Psoas muscle (tissue), 8 donors: ENCODE results near the gene CFAP100. TPM values are rescaled to one million over a fixed set of nuclear protein-coding genes. Genes with fewer than 3 reads are reported as not detected.
A peak's percentile ranks its signal among the peaks of the same experiment; 100 is the strongest.

Source experiments
- ATAC-seq, 4 donors: fragments of 200-7000 bp; cut with Tn5 transposase; one replicate each; pipeline ENCODE4 v1.9.1; 2020; ENCODE audit warnings: moderate library complexity in 3 of 4, mild to moderate bottlenecking in 2 of 4
- DNase-seq, 2 donors: peaks; one replicate each; pipeline ENCODE4 v3.0.0-alpha.2; 2020
- H3K27ac ChIP-seq: fragments of 200-600 bp; one replicate; pipeline ENCODE4 v1.8.0; 2022
- H3K27me3 ChIP-seq, 3 donors: fragments of 200-600 bp in 1 of 3; one replicate each; pipeline versions ENCODE4 v1.6.1 to v1.8.0; 2013 to 2022; ENCODE audit warnings: low read length in 2 of 3, mild to moderate bottlenecking in 2 of 3, moderate library complexity in 1 of 3; ENCODE audit not compliant: insufficient read depth in 3 of 3
- H3K36me3 ChIP-seq, 2 donors: fragments of 200-600 bp in 1 of 2; one replicate each; pipeline versions ENCODE4 v1.6.1 to v1.8.0; 2013 to 2022; ENCODE audit warnings: low read depth in 1 of 2, mild to moderate bottlenecking in 1 of 2, moderate library complexity in 1 of 2; ENCODE audit not compliant: insufficient read depth in 1 of 2
- H3K4me1 ChIP-seq: fragments of 200-600 bp; one replicate; pipeline ENCODE4 v1.8.0; 2022
- H3K4me3 ChIP-seq: fragments of 200-600 bp; one replicate; pipeline ENCODE4 v1.8.0; 2022; ENCODE audit warnings: mild to moderate bottlenecking
- H3K9me3 ChIP-seq: fragments of 200-600 bp; one replicate; pipeline ENCODE4 v1.8.0; 2022
- CTCF ChIP-seq: fragments of 200-600 bp; IDR thresholded peaks from one replicate; pipeline ENCODE4 v1.8.0; 2022; ENCODE audit warnings: antibody characterized with exemption
- WGBS, 3 donors: extraction: QIAGEN DNeasy Blood & Tissue Kit; methylation state at CpG; one replicate each; pipeline versions ENCODE4 v1.1.6 to v1.1.7; 2013; 5-methylcytosine and 5-hydroxymethylcytosine counted together
- intact Hi-C, 2 donors: fragments of 100-400 bp; cut with DNase I; formaldehyde crosslinking; loops; one replicate each; pipeline versions ENCODE4 v1.11.0 to v1.14.2; 2022
- polyA plus RNA-seq, 3 donors: library from polyadenylated mRNA; stranded (reverse); fragments of 200-250 nt; gene quantifications; one replicate each; pipeline ENCODE4 v1.2.3, GENCODE V29; 2013
- total RNA-seq, 4 donors: library from RNA; stranded (reverse); fragmentation: NEBNext Ultra II Directional in 2 of 4; extraction: Animal tissue kit (Norgen Biotek cat#: 25700) in 2 of 4; gene quantifications; one replicate each; pipeline versions ENCODE4 v1.2.1 to v1.2.4, GENCODE V29; 2021 to 2023
- donor health status: healthy with polysubstance abuse.
- donor health status: DM: no; HTN: no; CAD: no; lungs with moderate emphysema.
- donor health status: Bipolar disorder and iron deficiency.
- donor health status: healthy.
- donor health status: DM: yes; HTN: yes; CAD: no.
- donor health status: DM: no; HTN: no; CAD: no.
- donor health status: DM: no; HTN: no; CAD: no.
- donor health status: DM: yes; HTN: yes; CAD: no.

Gene CFAP100
- total and polyA plus RNA-seq, 7 donors, result not detected

- ATAC-seq (peak; percentile 71 to 80 (median 79)), DNase-seq (peak in 1 of 2 donors; percentile 68)
- Histone ChIP-seq H3K4me1 (peaks cover 43% of the 10 kb centered on the region), H3K9me3 (no peaks in the 10 kb centered on the region), H3K4me3 (no peak overlapping the region), H3K27ac (peak overlapping the region; percentile 84), H3K27me3 (no peaks in the 10 kb centered on the region), H3K36me3 (no peaks in the 10 kb centered on the region)
- WGBS, 3 donors, result 31 to 37% (median 36%) methylated on average over 4 of the region's 4 CpGs
- intact Hi-C loops, result loop anchor here (5.0 kb wide), 1 partner anchor 108 kb away; no protein-coding TSS in a partner anchor
- no peak for TF ChIP-seq CTCF
Measured at GRCh38 chr3:126370055-126370454, 24.7 kb upstream of the CFAP100 start.

- ATAC-seq (no peak), DNase-seq (peak in 1 of 2 donors; percentile 35)
- intact Hi-C loops, result loop anchor here (5.0 kb wide), 1 partner anchor 108 kb away; no protein-coding TSS in a partner anchor
- no peaks in the 10 kb centered on the region for H3K36me3 ChIP-seq
- WGBS, 3 donors, result 88 to 96% (median 94%) methylated on average over 7 of the region's 7 CpGs
- H3K27ac ChIP-seq, result peak overlapping the region; percentile 84
- no peaks in the 10 kb centered on the region for H3K27me3 ChIP-seq
- no peak for TF ChIP-seq CTCF
- H3K4me1 ChIP-seq, result peaks cover 47% of the 10 kb centered on the region
- H3K9me3 ChIP-seq, result no peaks in the 10 kb centered on the region
- H3K4me3 ChIP-seq, result no peak overlapping the region
Measured at GRCh38 chr3:126370606-126371005, 24.1 kb upstream of the CFAP100 start.

GRCh38 chr3:126371096-126371705 lies 23.5 kb upstream of the CFAP100 start:
- Histone ChIP-seq H3K4me3 (no peak overlapping the region), H3K27me3 (no peaks in the 10 kb centered on the region), H3K27ac (peak overlapping the region; percentile 84), H3K4me1 (peaks cover 47% of the 10 kb centered on the region), H3K9me3 (no peaks in the 10 kb centered on the region), H3K36me3 (no peaks in the 10 kb centered on the region)
- 89 to 97% (median 91%) methylated on average over 21 to 22 of the region's 22 CpGs for WGBS, 3 donors
- no peak for TF ChIP-seq CTCF
- peak in 1 of 2 donors; percentile 35 for DNase-seq
- ATAC-seq, result no peak
- intact Hi-C loops, result loop anchor here (5.0 kb wide), 1 partner anchor 109 kb away; no protein-coding TSS in a partner anchor

- H3K4me3 ChIP-seq, result no peak overlapping the region
- intact Hi-C loops, result loop anchor here (5.0 kb wide), 1 partner anchor 110 kb away; no protein-coding TSS in a partner anchor
- H3K4me1 ChIP-seq, result peaks cover 47% of the 10 kb centered on the region
- no peak overlapping the region for H3K27ac ChIP-seq
- ATAC-seq, result peak; percentile 16 to 47 (median 42)
- no peak for TF ChIP-seq CTCF
- 62 to 71% (median 71%) methylated on average over 11 to 12 of the region's 12 CpGs for WGBS, 3 donors
- peak in 1 of 2 donors; percentile 60 for DNase-seq
- no peaks in the 10 kb centered on the region for H3K9me3 ChIP-seq
- H3K27me3 ChIP-seq, result no peaks in the 10 kb centered on the region
- H3K36me3 ChIP-seq, result no peaks in the 10 kb centered on the region
Measured at GRCh38 chr3:126372413-126373145, 22.1 kb upstream of the CFAP100 start.
